NT2/D1 (cell line): Measurements from ENCODE around the gene PLEKHB2.

Experiments
- SUZ12 ChIP-seq: IDR thresholded peaks from 2 replicates; pipeline ENCODE4 v1.6.1; 2011; ENCODE audit not compliant: insufficient read length, insufficient read depth; ENCODE audit errors: extremely low read depth
- YY1 ChIP-seq: IDR thresholded peaks from 2 replicates; pipeline ENCODE4 v1.6.1; 2011; ENCODE audit not compliant: insufficient read length, insufficient read depth
- ZNF274 ChIP-seq: IDR thresholded peaks from 2 replicates; pipeline ENCODE4 v1.6.1; 2011; ENCODE audit warnings: mild to moderate bottlenecking, low read depth, low read length

DNA sequence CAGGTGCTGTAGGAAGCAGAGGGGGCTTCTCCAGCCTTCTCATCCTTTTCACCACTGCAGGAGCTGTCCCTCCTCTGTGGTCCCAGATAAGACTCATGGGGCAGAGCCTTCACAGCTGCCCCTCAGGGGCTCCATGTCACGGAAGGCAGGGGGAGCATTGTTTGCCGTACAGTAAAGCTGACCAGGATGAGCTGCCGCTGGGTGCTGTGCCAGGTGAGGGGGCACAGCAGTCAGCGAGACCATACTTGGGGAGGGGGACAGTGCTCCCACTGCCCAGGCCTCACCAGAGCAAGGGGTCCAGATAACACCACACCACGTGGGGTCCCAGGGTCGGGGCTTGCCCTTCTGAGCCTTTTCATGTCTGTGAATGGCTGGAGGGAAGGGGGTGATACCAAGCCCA, 46.3 kb downstream of the PLEKHB2 start:
- TF ChIP-seq YY1: no peak
- TF ChIP-seq SUZ12: no peak
- TF ChIP-seq ZNF274: no peak
